NOMO-1 (cell line): ENCODE results near the gene E4F1.
"Not testable (repeated sequence)": the region's sequence is repeated elsewhere in the genome, so short reads cannot be mapped to it uniquely, and the experiment has no call there.

ENCODE experiments used
- DNase-seq, 2 experiments: peaks; one replicate each; lab custom pipeline; 2025; ENCODE audit not compliant: unreplicated experiment in 2 of 2; lab: John Stamatoyannopoulos, UW

The E4F1 gene

DNA sequence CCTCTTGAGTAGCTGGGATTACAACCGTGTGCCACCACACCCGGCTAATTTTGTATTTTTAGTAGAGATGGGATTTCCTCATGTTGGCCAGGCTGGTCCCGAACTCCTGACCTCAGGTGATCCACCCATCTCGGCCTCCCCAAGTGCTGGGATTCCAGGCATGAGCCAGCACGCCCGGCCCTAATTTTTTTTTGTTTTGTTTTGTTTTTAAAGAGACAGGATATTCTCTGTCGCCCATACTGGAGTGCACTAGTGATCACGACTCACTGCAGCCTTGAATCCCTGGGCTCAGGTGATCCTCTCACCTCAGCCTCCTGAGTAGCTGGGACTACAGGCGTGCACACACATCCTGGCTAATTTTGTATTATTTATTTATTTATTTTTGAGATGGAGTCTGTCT, 16.9 kb downstream of the E4F1 start:
- DNase-seq = not testable (repeated sequence)

GRCh38 chr16:2242598-2242997, 19.2 kb downstream of the E4F1 start:
- no peak for DNase-seq

DNA sequence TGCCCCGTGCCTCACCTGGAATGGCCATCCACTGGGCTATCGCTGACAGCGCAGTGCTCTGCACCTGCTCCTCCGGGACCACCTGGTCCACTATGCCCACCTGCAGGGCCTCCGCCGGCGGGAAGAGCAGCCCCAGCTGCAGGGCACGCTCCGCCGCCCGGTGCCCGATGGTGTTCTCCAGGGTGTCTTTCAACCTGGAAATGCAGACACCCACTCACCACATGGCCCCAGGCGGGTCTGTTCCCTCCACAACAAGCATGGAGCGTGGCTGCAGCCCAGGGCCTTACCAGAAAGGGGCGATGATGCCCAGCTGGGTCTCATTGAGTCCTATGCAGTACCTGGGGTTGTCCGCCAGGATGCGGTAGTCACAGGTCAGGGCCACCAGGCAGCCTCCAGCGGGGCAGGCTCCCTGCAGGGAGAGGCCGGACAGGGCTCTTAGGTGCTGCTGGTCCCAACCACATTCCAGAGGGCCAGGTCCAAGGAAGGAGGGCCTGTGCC, 19.7 kb downstream of the E4F1 start:
- no peak for DNase-seq

DNA sequence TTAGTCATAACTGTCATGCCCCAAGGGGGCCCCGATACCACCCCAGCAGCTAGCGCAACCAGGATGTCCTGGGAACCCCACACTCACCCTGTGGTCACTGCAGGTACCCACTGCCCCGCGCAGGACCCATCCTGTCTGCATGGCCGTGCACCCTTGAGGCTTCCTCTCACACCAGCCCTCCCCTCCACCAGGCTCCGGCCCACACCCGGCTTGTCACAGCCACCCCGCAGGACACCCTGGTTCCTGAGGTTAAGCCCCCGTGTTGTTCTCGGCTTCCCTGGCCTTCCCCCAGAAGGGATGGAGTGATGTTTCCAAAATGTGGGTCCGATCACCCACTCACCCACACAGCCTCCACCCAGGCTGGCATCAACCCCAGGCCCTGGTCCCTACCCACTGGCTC, 20.4 kb downstream of the E4F1 start:
- no peak for DNase-seq

GRCh38 chr16:2244301-2244700, 20.9 kb downstream of the E4F1 start:
- DNase-seq = no peak

DNA sequence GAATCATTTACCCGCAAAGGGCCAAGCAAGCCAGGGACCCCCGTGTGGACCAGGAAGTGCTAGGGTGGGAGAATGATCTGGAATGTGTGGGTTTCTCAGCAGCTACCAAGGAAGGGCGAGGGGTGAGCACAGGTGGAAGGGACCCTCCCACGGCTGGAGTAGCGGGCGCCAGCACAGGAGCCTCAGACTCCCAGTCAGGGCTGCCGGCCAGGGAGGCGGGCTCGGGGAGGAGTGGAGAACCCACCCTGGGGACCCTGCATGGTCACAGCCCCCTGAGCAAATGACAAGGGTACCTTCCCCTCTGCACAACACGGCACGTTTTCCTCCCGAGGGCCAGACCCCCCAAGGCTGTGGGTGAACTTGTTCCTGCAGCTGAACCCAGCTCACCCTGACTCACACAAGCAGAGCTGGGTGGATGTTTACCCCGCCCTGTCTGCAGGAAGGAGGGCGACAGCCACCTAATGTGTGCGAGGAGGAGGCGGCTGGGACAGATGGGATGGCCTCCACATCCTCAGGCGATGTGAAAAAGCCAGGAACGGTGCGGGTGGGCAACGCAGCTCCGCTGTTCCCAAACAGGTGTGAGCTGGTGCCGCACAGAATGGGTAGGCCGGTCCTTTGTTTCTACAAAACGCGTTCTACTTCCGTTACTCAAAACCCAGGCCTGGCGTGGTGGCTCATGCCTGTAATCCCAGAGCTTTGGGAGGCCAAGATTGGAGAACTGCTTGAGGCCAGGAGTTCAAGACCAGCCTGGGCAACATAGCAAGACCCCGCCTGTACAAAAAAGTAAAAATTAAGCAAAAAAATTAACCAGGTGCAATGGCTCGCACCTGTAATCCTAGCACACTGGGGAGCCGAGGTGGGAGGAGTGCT, 21.8 kb downstream of the E4F1 start:
- DNase-seq = no peak

GRCh38 chr16:2246301-2246885, 23.0 kb downstream of the E4F1 start:
- no peak for DNase-seq

GRCh38 chr16:2250652-2251295, 27.4 kb downstream of the E4F1 start:
- DNase-seq = peak; percentile 16 to 31

GRCh38 chr16:2251296-2252111, 28.1 kb downstream of the E4F1 start, which contains the start of gene ECI1:
TSS of gene ECI1 (minus strand) at chr16:2251587. CDS start at chr16:2251566, 21 bp downstream.
- peak; percentile 86 to 93 for DNase-seq

GRCh38 chr16:2252806-2253148, 29.4 kb downstream of the E4F1 start:
- no peak for DNase-seq

DNA sequence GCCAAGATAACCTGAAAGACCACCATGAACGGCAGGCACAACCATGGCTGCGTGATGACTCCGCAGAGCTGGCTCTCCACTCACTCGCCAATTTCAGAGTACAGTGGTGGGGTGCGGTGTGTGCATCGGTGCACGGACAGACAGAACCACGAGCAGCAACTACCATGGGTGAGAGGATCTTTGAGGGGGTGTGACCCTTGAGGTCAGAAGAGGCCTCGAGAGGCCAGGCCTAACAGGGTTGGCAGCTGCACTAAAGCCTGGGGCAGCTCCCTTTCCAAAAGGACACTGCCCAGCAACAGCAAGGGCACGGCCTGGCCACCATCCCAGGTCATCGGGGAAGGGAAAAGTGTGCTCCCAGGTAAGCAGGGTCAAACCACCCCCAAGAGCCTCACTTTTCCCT, 29.9 kb downstream of the E4F1 start:
- no peak for DNase-seq

GRCh38 chr16:2256531-2257140, 33.2 kb downstream of the E4F1 start:
- DNase-seq = no peak

GRCh38 chr16:2257726-2258125, 34.3 kb downstream of the E4F1 start:
- no peak for DNase-seq

GRCh38 chr16:2258530-2258929, 35.1 kb downstream of the E4F1 start:
- DNase-seq = not testable (repeated sequence)

DNA sequence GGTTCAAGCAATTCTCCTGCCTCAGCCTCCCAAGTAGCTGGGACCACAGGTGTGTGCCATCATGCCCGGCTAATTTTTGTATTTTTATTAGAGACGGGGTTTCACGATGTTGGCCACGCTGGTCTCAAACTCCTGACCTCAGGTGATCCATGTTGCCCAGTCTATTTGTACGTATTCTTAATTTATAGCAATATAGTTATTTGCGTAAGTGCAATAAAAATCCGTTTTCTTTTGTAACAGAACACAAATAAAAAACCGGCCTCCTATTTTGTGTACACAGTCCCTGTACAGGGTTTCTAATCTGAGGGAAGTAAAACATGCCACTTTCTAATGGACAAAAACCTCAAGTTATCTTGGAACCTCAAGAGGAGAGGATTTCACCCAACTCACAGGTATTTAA, 36.9 kb downstream of the E4F1 start:
- no peak for DNase-seq

DNA sequence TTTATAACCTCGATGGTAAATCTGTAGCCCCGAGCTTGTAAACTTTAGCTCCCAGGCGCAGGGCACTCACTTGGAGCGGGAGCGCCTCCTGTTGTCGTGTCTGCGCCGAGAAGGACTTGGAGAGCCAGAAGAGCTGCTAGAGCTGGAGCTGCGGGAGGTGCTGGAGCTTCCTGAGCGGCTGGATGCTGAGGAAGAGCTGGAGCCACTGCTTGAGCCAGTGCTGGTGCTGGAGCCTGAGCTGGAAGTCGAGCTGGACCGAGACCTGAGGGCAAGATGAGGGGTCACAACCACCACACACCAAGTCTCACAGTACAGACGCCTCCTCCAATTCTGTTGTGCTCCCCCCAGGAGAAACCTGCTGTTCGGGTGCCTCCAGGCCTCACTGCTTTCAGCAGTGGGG, 39.6 kb downstream of the E4F1 start:
- DNase-seq = not testable (repeated sequence)

GRCh38 chr16:2266887-2267286, 43.5 kb downstream of the E4F1 start:
- not testable (repeated sequence) for DNase-seq

GRCh38 chr16:2267505-2267912, 44.1 kb downstream of the E4F1 start:
- DNase-seq = peak in 1 of 2 experiments; percentile 79

DNA sequence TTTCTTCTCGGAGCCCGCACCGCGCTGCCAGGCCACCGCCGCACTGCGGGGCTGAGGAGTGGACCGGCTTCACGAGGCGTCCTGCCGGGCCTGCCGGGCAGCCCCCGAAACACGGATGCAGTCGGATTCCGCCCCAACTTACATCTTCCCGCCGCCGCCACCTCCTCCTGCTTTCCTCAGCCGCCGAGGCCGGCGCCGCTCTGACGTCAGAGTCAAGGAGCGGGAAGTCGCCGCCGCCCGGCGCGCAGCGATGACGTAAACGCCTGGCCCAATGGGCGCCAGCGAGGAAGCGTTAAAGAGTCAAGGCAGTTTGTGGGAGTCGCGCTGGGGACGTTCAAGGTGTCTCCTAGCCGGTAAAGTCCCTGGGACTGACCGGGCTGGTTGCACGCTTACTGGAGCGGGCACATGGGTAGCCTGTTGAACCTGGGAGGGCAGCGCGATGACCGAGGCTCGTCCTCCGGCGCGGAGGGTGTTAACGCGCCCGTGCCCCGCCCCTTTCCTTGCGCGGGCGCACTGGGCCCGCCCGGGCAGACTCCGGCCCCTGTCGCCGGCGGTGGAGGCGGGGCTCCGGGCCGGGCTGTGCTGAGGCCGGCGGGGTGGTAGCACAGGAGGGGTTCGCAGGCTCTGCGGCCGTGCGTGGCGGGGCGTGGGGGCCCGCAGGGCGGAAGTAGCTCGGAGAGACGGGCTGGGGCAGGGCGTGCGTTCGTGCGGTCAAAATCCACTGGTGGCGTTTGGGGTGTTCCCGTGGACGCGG, 44.7 kb downstream of the E4F1 start, which contains the start of gene RNPS1:
TSS of gene RNPS1 (minus strand) at position 214 of the 754 bp plus-strand sequence. CDS start 3,483 bp downstream, outside the sequence.
- peak; percentile 90 to 95 for DNase-seq
